Measurements from ENCODE around the gene TECRL. TPM values are rescaled to one million over a fixed set of nuclear protein-coding genes. Genes with fewer than 3 reads are reported as not detected.

The TECRL gene
- total and polyA plus RNA-seq, 10 of the 15 experiments (the other 5 are each of a cell fraction or from before 2014, with no cell fraction given): 0.10 TPM; not detected in 9

- no TSS peak for BruUV-seq (replicated peaks)
- Histone ChIP-seq H3K79me2 (ENCODE audit: control insufficient read depth, insufficient read depth, low read length) (no peaks in the 10 kb centered on the region), H3K4me2 (ENCODE audit: control insufficient read depth, insufficient read depth) (no peak overlapping the region), H3K4me1 (ENCODE audit: control insufficient read depth, insufficient read depth, low read length) (no peaks in the 10 kb centered on the region), H3K36me3 (ENCODE audit: control insufficient read depth in 2 of 2, insufficient read depth in 2 of 2, low read length in 1 of 2) (no peaks in the 10 kb centered on the region), H3K27ac (ENCODE audit: control insufficient read depth, insufficient read depth) (no peak overlapping the region), H3K9ac (ENCODE audit: control insufficient read depth, insufficient read depth, low read length) (no peak overlapping the region), H4K20me1 (ENCODE audit: control insufficient read depth, insufficient read depth) (no peaks in the 10 kb centered on the region), H3K27me3 (replicated peaks in 1 of 2; ENCODE audit: control insufficient read depth in 2 of 2, insufficient read depth in 2 of 2, low read length in 1 of 2) (no peaks in the 10 kb centered on the region), H3K9me3 (replicated peaks; ENCODE audit: control insufficient read depth, insufficient read depth, low read length) (no peaks in the 10 kb centered on the region), H2AFZ (ENCODE audit: control insufficient read depth, low read depth, low read length) (no peak overlapping the region), H3K4me3 (no peak overlapping the region)
- ChIA-PET POLR2A (no interaction called here), RAD21 (ENCODE audit: unreplicated experiment) (no interaction called here), SMC1A (ENCODE audit: uncharacterized antibody, unreplicated experiment) (no interaction called here), CTCF (no interaction called here)
- 8% methylated on average over 1 of the region's 1 CpG for WGBS (ENCODE audit: insufficient coverage, insufficient replicate concordance, low lambda C conversion rate, missing lambda C conversion rate)
- ATAC-seq: no peak
- no peak for DNase-seq (ENCODE audit: low read depth, low spot score)
- TF ChIP-seq YY1 (IDR thresholded peaks at IDR 0.05; ENCODE audit: low read depth, low read length): no peak
- TF ChIP-seq TARDBP (IDR thresholded peaks at IDR 0.05; ENCODE audit: borderline replicate concordance): no peak
- TF ChIP-seq YBX1 (IDR thresholded peaks at IDR 0.05): no peak
- TF ChIP-seq ATF7 (IDR thresholded peaks at IDR 0.05; ENCODE audit: low read depth): no peak
- in situ Hi-C loops (cut with MboI) (no loop called here), intact Hi-C loops (cut with micrococcal nuclease; ENCODE audit: unreplicated experiment) (no loop called here)
- FAIRE-seq: no peak
Observed at GRCh38 chr4:64384237-64385203, 24.7 kb downstream of the TECRL start.

- intact Hi-C loops (cut with micrococcal nuclease; ENCODE audit: unreplicated experiment): no loop called here
- Histone ChIP-seq H3K9ac (ENCODE audit: control insufficient read depth, insufficient read depth, low read length) (no peak overlapping the region), H3K27ac (ENCODE audit: control insufficient read depth, insufficient read depth) (no peak overlapping the region), H3K36me3 (ENCODE audit: control insufficient read depth in 2 of 2, insufficient read depth in 2 of 2, low read length in 1 of 2) (no peaks in the 10 kb centered on the region), H4K20me1 (ENCODE audit: control insufficient read depth, insufficient read depth) (no peaks in the 10 kb centered on the region), H3K79me2 (ENCODE audit: control insufficient read depth, insufficient read depth, low read length) (no peaks in the 10 kb centered on the region), H3K9me3 (replicated peaks; ENCODE audit: control insufficient read depth, insufficient read depth, low read length) (no peaks in the 10 kb centered on the region), H3K27me3 (replicated peaks in 1 of 2; ENCODE audit: control insufficient read depth in 2 of 2, insufficient read depth in 2 of 2, low read length in 1 of 2) (no peaks in the 10 kb centered on the region), H3K4me1 (ENCODE audit: control insufficient read depth, insufficient read depth, low read length) (no peaks in the 10 kb centered on the region), H3K4me3 (no peak overlapping the region), H2AFZ (ENCODE audit: control insufficient read depth, low read depth, low read length) (no peak overlapping the region), H3K4me2 (ENCODE audit: control insufficient read depth, insufficient read depth) (no peak overlapping the region)
- ChIA-PET POLR2A (no interaction called here), CTCF (no interaction called here), RAD21 (ENCODE audit: unreplicated experiment) (no interaction called here), SMC1A (ENCODE audit: uncharacterized antibody, unreplicated experiment) (no interaction called here)
- in situ Hi-C loops (cut with MboI): no loop called here
- no TSS peak for BruUV-seq (replicated peaks)
- 0% methylated on average over 1 of the region's 1 CpG for WGBS (ENCODE audit: insufficient coverage, insufficient replicate concordance, low lambda C conversion rate, missing lambda C conversion rate)
- no peak for FAIRE-seq
- ATAC-seq: no peak
- DNase-seq (ENCODE audit: low read depth, low spot score): no peak
- no peak for TF ChIP-seq SMAD1 (IDR thresholded peaks at IDR 0.05; ENCODE audit: low read depth, partially characterized antibody)
- TF ChIP-seq RELB (IDR thresholded peaks at IDR 0.05; ENCODE audit: low read depth): no peak
- no peak for TF ChIP-seq RFX5 (IDR thresholded peaks at IDR 0.05; ENCODE audit: low read depth, low read length)
- no peak for TF ChIP-seq HCFC1 (IDR thresholded peaks at IDR 0.05; ENCODE audit: low read length)
- no peak for TF ChIP-seq SMC3 (IDR thresholded peaks at IDR 0.05; ENCODE audit: borderline replicate concordance, low read length)
- no peak for TF ChIP-seq HDAC6 (IDR thresholded peaks at IDR 0.05; ENCODE audit: unreplicated experiment)
- TF ChIP-seq PAX5 (IDR thresholded peaks at IDR 0.05; ENCODE audit: borderline replicate concordance, low read depth, low read length): no peak
- TF ChIP-seq YY1 (IDR thresholded peaks at IDR 0.05; ENCODE audit: low read depth, low read length): no peak
- no peak for TF ChIP-seq WRNIP1 (IDR thresholded peaks at IDR 0.05; ENCODE audit: borderline replicate concordance, low read depth, low read length)
- TF ChIP-seq ZNF207 (IDR thresholded peaks at IDR 0.05; ENCODE audit: borderline replicate concordance): no peak
- TF ChIP-seq POLR2AphosphoS2 (IDR thresholded peaks at IDR 0.05; ENCODE audit: low read depth, low read length): no peak
- no peak for TF ChIP-seq BCL3 (IDR thresholded peaks at IDR 0.05; ENCODE audit: borderline replicate concordance, insufficient read depth, low read depth, low read length, poor library complexity, severe bottlenecking)
- no peak for TF ChIP-seq FOXM1 (IDR thresholded peaks at IDR 0.05; ENCODE audit: low read depth, low read length)
Observed at GRCh38 chr4:64368741-64369140, 40.5 kb downstream of the TECRL start.
